ENCODE measurements around the gene PRR5. TPM values are rescaled to one million over a fixed set of nuclear protein-coding genes. Genes with fewer than 3 reads are reported as not detected.

PRR5 gene
- total RNA-seq, 1 experiment from 2014 or later: 9.4 TPM

DNA sequence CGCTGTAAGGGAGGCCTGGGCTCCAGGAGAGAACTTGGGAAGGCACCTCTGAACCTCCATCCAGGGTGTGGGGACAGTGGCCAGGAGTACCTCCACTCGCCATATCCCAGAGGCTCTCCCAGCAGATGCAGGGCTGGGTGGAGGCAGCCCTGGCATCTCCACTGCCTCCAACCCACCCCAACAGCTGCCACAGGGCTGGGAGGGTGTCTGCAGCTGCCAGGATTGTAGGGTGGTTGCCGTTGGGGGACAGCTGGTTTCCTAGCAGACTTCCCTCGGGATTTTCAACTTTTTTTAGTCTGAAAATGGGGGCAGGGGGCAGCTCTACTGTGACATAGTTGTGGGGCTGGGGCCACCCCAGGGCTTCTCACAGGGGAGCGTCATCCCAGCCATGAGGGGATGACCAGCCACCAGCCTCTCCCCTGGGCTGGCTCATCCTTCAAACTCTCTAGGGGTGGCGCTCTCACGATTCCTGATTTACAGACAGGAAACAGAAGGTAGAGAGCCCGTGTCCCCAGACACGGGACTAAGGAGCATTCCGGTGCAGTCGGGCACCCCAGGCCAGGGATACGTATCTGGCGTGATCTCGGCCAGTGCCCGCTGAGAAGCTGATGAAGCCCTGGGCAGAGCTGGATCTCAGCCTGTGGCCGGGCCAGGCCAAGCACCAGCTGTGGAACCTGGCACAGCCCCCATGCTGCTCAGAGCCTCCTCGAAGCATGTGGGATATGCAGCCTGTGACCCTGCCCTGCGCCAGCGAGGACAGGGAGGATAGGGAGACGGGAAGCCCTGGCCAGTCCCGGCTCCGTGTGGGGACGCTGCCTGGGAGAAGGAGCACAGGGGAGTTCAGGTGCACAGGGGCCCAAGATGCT, 9.9 kb downstream of the PRR5 start:
- DNase-seq (ENCODE audit: low read depth): peak; percentile 82

DNA sequence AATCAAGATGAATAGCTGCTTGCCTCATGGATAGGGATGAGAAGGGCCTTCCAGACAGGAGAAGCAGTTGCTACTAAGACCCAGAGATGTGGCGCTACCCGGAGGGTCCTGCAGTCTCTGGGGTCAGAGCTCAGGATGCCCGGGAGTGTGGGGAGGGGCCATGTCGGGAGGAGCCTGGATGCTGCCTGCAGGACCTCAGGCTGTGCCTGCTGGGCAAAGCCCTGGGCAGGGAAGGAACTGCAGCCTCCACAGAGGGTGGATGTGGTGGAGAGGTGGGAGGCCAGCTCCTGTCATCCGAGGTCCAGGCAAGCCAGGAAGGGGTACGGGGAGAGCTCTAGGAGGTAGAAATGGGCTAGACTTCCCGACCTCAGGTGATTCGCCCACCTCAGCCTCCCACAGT, 11.0 kb downstream of the PRR5 start:
- no peak for DNase-seq (ENCODE audit: low read depth)

DNA sequence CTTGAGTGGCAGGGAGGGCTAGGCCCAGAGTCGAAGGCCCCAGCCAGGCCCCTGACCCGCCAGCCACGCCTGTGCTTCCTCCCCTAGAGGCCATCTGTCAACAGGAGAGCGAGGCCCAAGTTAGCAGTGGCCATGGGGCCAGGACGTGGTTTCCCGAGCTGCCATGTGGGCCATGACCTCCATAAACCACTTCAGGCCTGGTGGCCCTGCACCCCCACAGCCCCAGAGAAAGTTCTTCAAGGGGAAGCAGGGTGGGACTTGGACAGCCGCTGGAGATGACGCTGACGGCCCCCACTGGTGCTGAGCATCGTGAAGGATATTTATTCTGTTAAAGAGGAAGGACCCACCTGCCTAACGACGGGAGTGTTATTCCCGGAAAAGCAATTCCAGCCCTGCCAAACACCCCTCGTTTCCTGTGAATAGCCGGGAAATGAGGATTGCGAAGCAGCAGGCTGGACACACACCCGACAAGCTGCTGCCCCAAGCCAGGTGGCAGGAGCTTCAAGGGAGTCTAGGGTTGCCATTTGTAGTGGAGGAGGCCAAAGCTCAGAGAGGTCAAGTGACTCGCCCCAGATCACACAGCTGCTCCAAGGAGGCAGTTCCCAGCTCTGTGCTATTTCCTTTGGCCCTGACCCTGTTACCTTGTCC, 12.8 kb downstream of the PRR5 start:
- DNase-seq (ENCODE audit: low read depth): peak; percentile 41

DNA sequence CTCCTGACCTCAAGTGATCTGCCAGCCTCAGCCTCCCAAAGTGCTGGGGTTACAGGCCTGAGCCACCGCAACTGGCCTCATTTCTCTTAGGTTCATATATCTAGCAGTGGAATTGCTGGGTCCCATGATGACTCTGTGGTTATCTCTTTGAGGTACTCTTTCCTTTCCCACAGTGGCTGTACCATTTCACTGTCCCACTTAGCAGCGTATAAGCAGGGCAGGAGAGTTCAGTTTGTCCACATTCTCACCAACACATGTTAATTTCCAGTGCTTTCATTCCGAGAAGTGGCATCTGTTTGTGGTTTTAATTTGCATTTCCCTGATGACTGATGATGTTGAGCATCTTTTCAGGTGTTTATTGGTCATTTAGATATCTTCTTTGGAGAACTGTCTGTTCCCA, 16.4 kb downstream of the PRR5 start:
- no peak for DNase-seq (ENCODE audit: low read depth)

DNA sequence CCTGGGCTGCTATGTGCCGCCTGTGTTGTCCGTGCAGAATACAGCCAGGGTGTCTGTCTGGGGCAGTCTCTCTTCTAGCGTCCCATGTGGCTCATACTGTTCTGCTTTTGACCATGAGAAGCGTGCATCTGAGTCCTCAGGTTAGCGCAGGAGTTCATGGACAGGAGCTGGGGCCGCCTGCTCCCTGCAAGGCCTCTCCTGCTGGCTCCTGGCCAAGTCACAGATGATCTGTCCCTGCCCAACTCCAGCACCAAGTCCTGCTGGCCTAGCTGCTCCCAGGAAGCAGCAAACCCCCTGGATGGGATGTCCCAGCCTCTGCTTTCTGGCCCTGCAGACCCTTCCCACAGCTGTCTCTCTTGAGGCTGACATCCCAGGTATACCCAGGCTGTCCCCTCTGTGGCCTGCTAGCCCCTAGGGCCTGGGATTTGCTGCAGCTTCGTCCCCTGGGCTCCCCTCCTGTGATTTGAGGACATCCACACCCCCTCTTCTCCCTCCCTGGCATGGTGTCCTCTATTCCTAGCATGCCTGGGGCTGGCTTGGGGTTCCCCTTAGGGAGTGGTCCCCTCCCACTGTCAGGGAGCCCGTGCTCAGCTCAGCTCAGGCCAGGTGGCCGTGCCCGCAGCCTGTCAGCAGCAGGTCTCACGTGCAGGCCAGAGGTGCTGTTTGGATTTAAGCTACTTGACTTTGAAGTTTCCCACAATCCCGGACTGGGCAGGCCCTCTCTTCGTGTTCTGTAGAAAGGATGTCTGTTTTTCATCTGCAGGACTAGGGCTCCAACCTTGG, 17.8 kb downstream of the PRR5 start:
- no peak for DNase-seq (ENCODE audit: low read depth)

DNA sequence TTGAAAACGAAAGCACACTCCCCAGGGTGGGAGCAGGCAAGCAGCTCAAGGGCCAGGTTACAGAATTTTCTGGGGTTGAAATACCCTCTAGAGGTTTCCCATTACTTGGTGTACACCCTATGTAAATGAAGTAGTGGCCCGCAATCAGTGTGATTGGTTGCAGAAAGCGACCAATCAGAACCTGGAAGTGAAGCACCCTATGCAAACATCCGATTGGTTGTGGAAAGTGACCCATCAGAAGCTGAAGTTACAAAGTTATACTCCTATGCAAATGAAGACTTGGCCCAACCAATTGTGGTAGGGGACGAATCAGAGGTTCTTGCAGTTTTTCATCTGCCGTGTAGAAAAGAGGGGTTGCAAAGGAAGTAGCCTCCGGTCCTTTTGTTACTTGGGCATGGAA, 19.2 kb downstream of the PRR5 start:
- DNase-seq (ENCODE audit: low read depth): no peak

DNA sequence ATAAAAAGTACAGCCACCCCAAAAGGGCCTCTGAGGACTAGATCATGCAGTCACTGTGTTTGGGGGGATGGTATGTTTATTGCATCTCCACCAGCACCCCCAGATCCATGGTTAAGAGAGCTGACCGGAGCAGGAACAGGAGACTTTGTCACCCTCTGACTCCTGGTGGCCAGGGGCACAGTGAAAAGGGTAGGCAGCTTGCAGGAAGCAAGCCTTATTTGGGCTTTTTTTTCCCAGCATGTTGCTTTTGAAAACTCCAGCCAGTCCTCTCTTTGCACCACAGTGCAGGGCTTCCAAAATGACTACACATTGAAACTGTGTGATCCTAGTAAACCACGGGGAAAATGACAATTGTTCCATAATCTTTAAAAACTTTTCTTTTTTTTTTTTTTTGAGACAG, 20.6 kb downstream of the PRR5 start:
- no peak for DNase-seq (ENCODE audit: low read depth)

DNA sequence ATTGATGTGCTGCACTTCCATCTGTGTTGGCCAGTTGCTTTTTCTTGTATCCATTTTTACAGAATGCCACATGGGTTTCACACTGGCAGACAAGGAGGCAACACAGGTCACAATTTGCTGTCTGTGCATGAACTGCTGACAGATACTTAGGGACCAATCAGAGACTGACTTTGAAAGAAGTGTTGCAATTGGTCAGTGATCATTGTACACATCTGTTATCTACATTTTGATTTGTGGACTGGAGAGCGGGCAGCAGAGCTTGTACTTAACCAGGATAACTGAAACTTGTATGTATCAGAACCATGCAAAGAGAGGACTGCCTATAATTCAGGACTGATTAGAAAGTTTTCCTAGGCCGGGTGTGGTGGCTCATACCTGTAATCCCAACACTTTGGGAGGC, 21.8 kb downstream of the PRR5 start:
- peak; percentile 40 for DNase-seq (ENCODE audit: low read depth)

DNA sequence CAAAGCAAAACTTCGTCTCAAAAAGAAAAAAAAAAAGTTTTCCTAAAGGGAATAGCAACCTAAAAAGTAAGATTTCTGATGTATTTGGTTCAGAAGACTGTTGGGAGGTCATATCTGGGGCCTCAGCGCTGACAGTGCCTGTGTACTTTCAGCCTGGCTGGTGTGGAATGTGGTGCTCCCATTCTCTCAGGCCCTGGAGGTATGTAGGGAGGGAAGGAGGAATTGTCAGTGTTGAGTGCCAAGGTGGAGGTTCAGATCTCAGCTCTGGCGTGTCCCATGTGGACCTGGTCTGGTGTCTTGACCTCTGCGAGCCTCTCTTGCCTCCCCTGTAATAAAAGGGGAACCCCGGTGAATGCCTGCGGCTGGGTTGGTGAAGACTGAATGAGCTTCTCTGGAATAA, 22.4 kb downstream of the PRR5 start:
- no peak for DNase-seq (ENCODE audit: low read depth)

DNA sequence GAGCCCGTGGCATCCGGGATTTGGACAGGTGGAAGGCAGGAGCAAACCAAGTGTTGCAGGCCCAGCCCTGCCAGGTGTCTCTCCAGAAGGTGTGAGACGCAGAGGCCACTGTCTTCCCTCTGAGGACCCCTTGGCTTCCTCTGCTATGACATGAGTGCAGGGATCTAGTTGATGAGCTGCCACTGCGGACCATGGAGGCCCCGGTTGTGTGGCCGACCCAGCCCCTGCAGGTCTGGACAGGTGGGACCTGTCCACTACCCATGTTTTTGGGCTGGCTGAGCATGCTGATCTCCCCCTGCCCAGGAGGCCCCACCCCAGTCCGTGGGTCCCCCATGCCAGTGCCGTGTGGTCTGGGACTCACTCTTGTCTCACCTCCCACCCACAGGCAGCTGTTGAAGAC, 22.9 kb downstream of the PRR5 start:
- no peak for DNase-seq (ENCODE audit: low read depth)

DNA sequence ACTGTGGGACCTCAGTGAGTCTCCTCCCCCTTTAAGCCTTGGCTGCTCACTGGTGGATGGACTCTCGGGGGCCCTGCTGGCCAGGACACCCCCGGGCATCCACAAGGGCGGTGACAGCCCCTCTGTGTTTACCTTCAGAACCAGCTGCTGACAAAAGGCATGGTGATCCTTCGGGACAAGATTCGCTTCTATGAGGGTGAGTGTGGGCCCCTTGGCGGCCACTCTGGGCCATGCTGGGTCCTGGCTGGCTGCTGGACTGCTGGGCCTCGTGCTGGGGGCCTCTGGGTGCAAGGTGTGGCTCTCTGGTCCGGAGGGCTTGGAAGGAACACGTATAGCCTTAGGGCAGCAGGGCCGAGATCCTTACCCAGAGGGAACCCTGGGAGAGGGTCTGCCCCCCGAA, 24.4 kb downstream of the PRR5 start:
- no peak for DNase-seq (ENCODE audit: low read depth)

DNA sequence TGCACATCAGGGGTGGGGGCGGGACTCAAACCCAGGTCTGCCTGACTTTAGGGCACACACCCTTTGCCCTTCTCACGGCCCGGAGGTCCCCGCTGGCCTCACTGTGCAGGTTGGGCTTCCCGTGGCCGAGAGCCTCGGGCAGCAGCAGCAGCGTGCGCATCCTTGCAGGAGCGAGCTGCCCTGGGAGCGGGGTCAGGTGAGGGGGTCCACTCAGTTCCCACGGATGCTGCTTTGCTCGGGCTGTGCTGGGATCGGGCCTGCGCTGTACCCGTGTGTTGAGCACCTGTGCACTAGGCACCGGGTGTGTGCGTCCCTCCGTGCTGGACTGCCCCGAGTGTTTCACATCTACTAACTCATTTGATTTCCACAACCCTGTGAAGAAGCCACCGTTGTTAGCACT, 25.1 kb downstream of the PRR5 start:
- DNase-seq (ENCODE audit: low read depth): no peak

DNA sequence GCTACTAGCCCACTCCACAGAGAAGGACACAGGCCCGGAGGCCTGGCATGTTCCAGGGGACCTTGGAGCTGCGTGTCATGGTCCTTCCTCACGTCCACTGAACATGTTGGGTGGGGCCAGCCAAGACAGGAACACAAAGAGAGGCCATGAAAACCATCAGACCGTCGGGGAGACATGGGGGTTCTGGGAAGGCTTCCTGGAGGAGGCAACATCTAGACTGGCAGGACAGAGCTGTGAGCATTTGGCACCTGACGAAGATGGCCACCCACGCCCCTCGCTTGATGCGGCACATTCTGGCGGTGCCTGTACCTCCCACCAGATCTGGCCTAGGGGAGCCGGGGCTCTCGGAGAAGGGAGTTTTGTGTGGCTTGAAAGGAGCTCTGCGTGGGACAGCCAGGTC, 25.7 kb downstream of the PRR5 start:
- no peak for DNase-seq (ENCODE audit: low read depth)

DNA sequence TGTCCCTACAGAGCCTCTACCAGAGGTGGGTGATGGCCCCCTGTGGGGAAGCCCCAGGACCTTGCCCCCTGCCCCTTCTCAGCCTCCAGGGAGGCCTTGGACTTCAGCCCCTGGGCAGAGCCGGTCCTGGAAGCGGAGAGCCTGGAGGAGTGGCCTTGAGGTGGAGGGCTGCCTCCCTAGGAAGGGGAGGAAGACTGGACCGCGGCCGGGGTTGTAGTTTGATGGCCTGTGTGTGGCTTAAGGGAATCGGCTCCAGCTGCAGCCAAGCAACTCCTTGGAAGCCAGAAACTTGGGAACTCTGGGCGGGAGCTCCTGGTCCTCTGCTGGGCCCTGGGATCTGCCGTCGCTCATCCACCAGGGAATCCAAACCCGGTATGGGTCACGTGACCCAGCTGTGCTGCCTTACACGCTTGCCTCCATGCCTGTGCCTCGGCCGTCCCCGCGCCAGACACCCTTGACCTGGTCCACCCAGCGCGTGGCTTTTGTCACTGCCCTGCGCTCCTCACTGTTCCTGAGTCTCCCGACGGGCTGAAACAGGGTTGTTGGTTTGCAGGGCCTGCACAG, 26.8 kb downstream of the PRR5 start:
- DNase-seq (ENCODE audit: low read depth): no peak

DNA sequence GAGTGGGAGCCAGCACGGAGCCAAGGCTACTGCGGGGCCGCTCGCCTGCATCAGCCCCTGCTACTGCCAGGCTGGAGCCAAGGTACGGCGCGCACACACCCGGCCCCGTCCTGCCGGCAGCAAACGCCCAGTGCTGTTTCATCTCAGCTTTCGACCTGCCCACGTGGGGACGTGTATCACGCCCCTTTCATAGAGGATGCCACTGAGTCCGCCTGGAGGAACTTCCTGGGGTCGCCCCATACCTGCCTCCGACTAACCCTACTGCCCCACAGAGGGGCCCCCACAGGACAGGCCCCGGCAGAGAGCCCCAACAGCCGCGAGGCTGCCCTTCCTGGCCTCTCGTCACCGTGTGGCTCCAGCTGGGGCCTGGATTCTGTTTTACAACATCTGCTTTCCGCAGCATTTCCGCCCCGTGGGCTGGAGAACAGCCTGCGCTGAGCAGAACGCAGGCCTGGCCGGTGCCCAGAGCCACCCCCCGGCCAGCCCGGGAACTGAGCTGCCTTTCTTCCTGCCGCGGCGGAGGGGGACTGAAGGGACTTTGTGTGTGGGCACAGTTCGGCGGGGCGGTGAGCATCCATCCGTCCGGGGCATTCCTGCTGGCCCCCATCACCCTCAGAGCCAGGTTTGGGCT, 27.5 kb downstream of the PRR5 start:
- DNase-seq (ENCODE audit: low read depth): no peak

DNA sequence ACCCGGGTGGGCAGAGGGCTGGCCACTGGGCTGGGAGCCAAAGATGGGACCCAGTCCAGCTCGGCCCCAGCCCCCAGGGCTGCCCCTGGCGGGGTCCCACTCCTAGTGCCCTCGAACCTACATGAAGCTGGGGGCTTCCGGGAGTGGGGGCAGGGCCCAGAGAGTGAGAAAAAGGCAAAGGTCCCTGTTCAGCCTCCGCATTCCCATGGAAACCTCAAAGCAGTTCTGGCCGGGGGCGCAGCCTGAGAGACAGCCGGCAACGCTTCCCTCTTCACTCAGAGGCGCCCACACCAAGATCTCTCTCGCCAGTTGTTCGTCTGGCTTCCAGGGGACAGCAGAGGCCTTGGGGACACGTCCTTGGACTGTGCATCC, 28.0 kb downstream of the PRR5 start:
- DNase-seq (ENCODE audit: low read depth): no peak

DNA sequence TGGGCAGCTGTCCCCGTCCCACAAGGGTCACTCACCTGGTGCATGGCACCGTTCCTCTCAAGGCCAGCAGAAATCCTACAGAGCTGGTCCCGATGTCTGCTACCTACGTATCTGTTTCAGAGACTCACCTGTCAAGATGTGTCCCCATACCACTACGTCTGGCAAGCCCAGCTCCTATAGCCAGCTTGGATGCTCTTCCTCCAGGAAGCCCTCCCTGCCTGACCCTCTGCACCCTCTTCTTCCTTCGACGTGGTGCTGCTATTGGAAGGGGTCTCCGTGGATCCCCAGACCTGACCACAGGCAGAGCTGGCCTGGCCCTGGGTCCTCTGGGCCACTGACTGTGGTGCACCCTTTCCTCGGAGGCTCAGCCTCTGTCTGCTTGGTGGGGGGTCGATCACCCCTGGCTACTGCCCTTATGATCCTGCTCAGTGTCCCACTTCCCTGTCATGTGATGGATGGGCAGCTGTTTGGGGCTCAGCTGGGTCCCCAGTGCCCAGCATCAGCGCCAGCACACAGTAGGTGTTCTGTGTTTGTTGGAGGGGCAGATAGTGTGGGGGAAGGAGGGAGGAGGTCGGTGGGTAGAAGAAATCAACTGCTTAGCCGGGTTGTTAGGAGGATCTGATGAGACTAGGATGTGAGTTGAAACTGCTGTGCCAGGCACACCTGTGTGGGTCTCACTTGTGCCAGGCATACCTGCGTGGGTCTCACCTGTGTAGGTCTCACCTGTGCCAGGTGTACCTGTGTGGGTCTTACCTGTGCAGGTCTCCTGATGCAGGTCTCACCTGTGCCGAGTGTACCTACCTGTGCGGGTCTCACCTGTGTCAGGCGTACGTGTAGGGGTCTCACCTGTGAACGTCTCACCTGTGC, 28.7 kb downstream of the PRR5 start:
- no peak for DNase-seq (ENCODE audit: low read depth)

DNA sequence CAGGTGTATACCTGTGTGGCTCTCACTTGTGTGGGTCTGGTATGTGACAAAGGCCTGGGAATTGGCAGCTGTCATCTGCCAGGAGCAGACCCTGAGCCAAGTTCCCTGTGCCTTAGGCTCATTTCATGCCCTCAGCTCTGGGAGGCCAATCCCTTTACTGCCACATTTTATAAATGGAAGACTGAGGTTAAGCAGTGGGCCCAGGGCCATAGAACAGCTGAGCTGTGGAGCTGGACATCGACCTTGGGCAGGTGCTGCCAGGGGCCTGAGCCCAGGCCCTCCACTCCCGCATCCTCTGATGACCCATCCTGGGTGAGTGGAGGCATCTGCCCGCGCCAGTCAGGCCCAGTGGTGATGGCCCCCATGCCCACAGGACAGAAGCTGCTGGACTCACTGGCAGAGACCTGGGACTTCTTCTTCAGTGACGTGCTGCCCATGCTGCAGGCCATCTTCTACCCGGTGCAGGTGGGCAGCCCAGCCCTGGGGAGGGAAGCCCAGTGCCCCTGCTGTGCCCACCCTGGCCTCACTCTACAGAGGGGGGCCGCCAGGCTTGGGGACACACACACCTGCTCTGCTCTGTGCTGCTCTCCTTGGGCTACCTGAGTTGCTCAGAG, 29.5 kb downstream of the PRR5 start:
- DNase-seq (ENCODE audit: low read depth): no peak

DNA sequence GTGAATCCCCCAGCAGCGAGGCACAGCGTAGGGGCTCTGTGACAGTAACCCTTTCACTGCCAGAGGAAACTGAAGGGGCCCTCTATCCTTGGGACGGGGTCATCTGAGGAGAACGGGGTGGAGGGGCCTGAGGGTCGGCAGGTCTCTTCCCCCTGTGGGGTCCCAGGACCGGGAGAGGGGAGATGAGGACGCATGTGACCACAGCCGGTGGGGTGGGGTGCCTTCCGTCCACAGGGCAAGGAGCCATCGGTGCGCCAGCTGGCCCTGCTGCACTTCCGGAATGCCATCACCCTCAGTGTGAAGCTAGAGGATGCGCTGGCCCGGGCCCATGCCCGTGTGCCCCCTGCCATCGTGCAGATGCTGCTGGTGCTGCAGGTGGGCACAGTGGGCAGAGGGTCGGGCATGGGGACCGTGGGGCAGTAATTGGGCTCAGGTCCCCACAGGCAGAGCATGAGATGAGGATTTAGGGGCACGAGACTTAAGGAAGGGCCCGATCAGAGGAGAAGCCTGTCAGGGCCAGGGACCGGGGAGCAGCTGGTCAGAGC, 30.1 kb downstream of the PRR5 start:
- DNase-seq (ENCODE audit: low read depth): no peak

DNA sequence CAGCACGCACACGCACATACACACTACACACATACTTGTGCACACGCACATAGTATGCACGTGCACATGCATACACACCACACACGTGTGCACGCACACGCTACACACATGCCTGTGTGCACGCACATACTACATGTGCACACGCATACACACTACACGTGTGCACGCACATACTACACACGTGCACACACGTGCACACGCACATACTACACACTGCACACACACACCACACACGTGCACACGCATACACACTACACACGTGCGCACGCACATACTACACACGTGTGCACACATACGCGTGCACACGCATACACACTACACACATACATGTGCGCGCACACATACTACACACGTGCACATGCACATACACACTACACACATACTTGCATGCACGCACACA, 30.7 kb downstream of the PRR5 start:
- DNase-seq (ENCODE audit: low read depth): no peak
